WTC11 (cell line): ENCODE results near the gene WFS1.

Experiments used
- CTCF ChIP-seq: fragments of 200-600 bp; IDR thresholded peaks from 2 replicates; pipeline ENCODE4 v1.8.0; 2022; ENCODE audit warnings: antibody characterized with exemption
- E2F5 ChIP-seq: sonication (generic); formaldehyde crosslinking; IDR thresholded peaks from 2 replicates; pipeline ENCODE4 v1.8.1; 2022; ENCODE audit warnings: mild to moderate bottlenecking, moderate library complexity, missing genetic modification reagents
- ELF4 ChIP-seq: sonication (generic); formaldehyde crosslinking; IDR thresholded peaks from 2 replicates; pipeline ENCODE4 v1.8.1; 2022; ENCODE audit warnings: low read depth, mild to moderate bottlenecking, moderate library complexity, missing genetic modification reagents
- ESRRA ChIP-seq: sonication (generic); formaldehyde crosslinking; IDR thresholded peaks from 2 replicates; pipeline ENCODE4 v1.8.1; 2022; ENCODE audit warnings: mild to moderate bottlenecking, missing genetic modification reagents, borderline replicate concordance
- JUN ChIP-seq: sonication (generic); formaldehyde crosslinking; IDR thresholded peaks from 2 replicates; pipeline ENCODE4 v1.8.0; 2023; ENCODE audit warnings: mild to moderate bottlenecking, missing genetic modification reagents
- MLX ChIP-seq: sonication (generic); formaldehyde crosslinking; IDR thresholded peaks from 2 replicates; pipeline ENCODE4 v1.8.1; 2023; ENCODE audit warnings: mild to moderate bottlenecking, missing genetic modification reagents, moderate library complexity
- SMAD3 ChIP-seq: sonication (generic); formaldehyde crosslinking; IDR thresholded peaks from 2 replicates; pipeline ENCODE4 v1.8.0; 2022; ENCODE audit warnings: missing genetic modification reagents, mild to moderate bottlenecking, borderline replicate concordance
- TCF7 ChIP-seq: sonication (generic); formaldehyde crosslinking; IDR thresholded peaks from 2 replicates; pipeline ENCODE4 v1.8.0; 2022; ENCODE audit warnings: mild to moderate bottlenecking, low read depth, missing genetic modification reagents, moderate library complexity
- TEAD4 ChIP-seq: sonication (generic); formaldehyde crosslinking; IDR thresholded peaks from 2 replicates; pipeline ENCODE4 v1.8.0; 2022; ENCODE audit warnings: mild to moderate bottlenecking, missing genetic modification reagents
- USF2 ChIP-seq: sonication (generic); formaldehyde crosslinking; IDR thresholded peaks from 2 replicates; pipeline ENCODE4 v1.8.1; 2023; ENCODE audit warnings: mild to moderate bottlenecking, missing genetic modification reagents, moderate library complexity
- ZNF138 ChIP-seq: sonication (generic); formaldehyde crosslinking; conservative IDR thresholded peaks from 2 replicates; pipeline ENCODE4 v1.8.1; 2022; ENCODE audit warnings: mild to moderate bottlenecking, moderate library complexity, missing genetic modification reagents
- ZNF423 ChIP-seq: fragments of 250-450 bp; sonication (Bioruptor Pico); IDR thresholded peaks from 2 replicates; pipeline ENCODE4 v2.1.2; 2022; ENCODE audit warnings: mild to moderate bottlenecking, moderate library complexity
- TF ChIP-seq, protein P1 (sequence below): sonication (generic); formaldehyde crosslinking; IDR thresholded peaks from 2 replicates; pipeline ENCODE4 v1.8.0; 2022; ENCODE audit warnings: mild to moderate bottlenecking, missing genetic modification reagents
- TF ChIP-seq, protein P2 (sequence below): sonication (generic); formaldehyde crosslinking; IDR thresholded peaks from 2 replicates; pipeline ENCODE4 v1.8.0; 2023; ENCODE audit warnings: missing genetic modification reagents, mild to moderate bottlenecking, borderline replicate concordance

GRCh38 chr4:6340446-6341015 is 70.9 kb downstream of the WFS1 start:
- TF ChIP-seq ZNF423 (no peak), ESRRA (CRISPR knock-in tag) (no peak), ZNF138 (CRISPR knock-in tag) (no peak), CTCF (no peak), TCF7 (CRISPR knock-in tag) (no peak), ELF4 (CRISPR knock-in tag) (no peak), E2F5 (CRISPR knock-in tag) (no peak), USF2 (CRISPR knock-in tag) (no peak), JUN (CRISPR knock-in tag) (no peak), TEAD4 (CRISPR knock-in tag) (no peak), SMAD3 (CRISPR knock-in tag) (no peak), MLX (CRISPR knock-in tag) (no peak)
- TF ChIP-seq, protein P1, sequence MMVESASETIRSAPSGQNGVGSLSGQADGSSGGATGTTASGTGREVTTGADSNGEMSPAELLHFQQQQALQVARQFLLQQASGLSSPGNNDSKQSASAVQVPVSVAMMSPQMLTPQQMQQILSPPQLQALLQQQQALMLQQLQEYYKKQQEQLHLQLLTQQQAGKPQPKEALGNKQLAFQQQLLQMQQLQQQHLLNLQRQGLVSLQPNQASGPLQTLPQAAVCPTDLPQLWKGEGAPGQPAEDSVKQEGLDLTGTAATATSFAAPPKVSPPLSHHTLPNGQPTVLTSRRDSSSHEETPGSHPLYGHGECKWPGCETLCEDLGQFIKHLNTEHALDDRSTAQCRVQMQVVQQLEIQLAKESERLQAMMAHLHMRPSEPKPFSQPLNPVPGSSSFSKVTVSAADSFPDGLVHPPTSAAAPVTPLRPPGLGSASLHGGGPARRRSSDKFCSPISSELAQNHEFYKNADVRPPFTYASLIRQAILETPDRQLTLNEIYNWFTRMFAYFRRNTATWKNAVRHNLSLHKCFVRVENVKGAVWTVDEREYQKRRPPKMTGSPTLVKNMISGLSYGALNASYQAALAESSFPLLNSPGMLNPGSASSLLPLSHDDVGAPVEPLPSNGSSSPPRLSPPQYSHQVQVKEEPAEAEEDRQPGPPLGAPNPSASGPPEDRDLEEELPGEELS (CRISPR knock-in tag) = no peak
- TF ChIP-seq, protein P2, sequence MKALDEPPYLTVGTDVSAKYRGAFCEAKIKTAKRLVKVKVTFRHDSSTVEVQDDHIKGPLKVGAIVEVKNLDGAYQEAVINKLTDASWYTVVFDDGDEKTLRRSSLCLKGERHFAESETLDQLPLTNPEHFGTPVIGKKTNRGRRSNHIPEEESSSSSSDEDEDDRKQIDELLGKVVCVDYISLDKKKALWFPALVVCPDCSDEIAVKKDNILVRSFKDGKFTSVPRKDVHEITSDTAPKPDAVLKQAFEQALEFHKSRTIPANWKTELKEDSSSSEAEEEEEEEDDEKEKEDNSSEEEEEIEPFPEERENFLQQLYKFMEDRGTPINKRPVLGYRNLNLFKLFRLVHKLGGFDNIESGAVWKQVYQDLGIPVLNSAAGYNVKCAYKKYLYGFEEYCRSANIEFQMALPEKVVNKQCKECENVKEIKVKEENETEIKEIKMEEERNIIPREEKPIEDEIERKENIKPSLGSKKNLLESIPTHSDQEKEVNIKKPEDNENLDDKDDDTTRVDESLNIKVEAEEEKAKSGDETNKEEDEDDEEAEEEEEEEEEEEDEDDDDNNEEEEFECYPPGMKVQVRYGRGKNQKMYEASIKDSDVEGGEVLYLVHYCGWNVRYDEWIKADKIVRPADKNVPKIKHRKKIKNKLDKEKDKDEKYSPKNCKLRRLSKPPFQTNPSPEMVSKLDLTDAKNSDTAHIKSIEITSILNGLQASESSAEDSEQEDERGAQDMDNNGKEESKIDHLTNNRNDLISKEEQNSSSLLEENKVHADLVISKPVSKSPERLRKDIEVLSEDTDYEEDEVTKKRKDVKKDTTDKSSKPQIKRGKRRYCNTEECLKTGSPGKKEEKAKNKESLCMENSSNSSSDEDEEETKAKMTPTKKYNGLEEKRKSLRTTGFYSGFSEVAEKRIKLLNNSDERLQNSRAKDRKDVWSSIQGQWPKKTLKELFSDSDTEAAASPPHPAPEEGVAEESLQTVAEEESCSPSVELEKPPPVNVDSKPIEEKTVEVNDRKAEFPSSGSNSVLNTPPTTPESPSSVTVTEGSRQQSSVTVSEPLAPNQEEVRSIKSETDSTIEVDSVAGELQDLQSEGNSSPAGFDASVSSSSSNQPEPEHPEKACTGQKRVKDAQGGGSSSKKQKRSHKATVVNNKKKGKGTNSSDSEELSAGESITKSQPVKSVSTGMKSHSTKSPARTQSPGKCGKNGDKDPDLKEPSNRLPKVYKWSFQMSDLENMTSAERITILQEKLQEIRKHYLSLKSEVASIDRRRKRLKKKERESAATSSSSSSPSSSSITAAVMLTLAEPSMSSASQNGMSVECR (CRISPR knock-in tag) = no peak
